HEK293 (cell line): ENCODE results near the gene TMEM120A.

Experiments
- CTCF ChIA-PET: fragments of 350-600 bp; formaldehyde crosslinking; extraction: SDS; loops from one replicate; lab custom pipeline; 2021; ENCODE audit warnings: antibody characterized with exemption; lab: Yijun Ruan, JAX
- POLR2A ChIA-PET: fragments of 300-600 bp; formaldehyde crosslinking; extraction: SDS; loops from one replicate; lab custom pipeline; 2020; ENCODE audit warnings: antibody characterized with exemption, inconsistent platforms; lab: Yijun Ruan, JAX
- H3K27ac ChIP-seq: fragments of 200-500 bp; sonication (Bioruptor generic); 2 replicates; pipeline ENCODE4 v1.5.1; 2014; ENCODE audit warnings: low read depth, low read length, control low read depth, inconsistent platforms; ENCODE audit errors: extremely low read depth
- H3K36me3 ChIP-seq, 2 experiments: fragments of 200-500 bp in 1 of 2; sonication (Bioruptor generic) in 1 of 2; 1 replicate in 1 of 2; 2 replicates in 1 of 2; pipeline ENCODE4 v1.5.1; 2014 to 2017; ENCODE audit warnings: inconsistent platforms in 2 of 2, low read length in 2 of 2; ENCODE audit not compliant: control insufficient read depth in 2 of 2, insufficient read depth in 1 of 2
- H3K4me1 ChIP-seq: fragments of 200-500 bp; sonication (Bioruptor generic); 2 replicates; pipeline ENCODE4 v1.5.1; 2014; ENCODE audit warnings: mild to moderate bottlenecking, low read length, inconsistent platforms; ENCODE audit not compliant: control insufficient read depth, insufficient read depth
- H3K4me3 ChIP-seq: 2 replicates; pipeline ENCODE4 v1.5.1; 2011; ENCODE audit warnings: low read depth, mild to moderate bottlenecking, control low read depth, low read length, moderate library complexity
- H3K9me3 ChIP-seq: fragments of 200-500 bp; sonication (Bioruptor generic); 2 replicates; pipeline ENCODE4 v1.5.1; 2014; ENCODE audit warnings: low read depth, low read length, inconsistent platforms; ENCODE audit not compliant: control insufficient read depth, insufficient read depth
- IKZF3 ChIP-seq: fragments of 450-650 bp; IDR thresholded peaks from 2 replicates; pipeline ENCODE4 v1.5.0; 2018; ENCODE audit warnings: missing biosample characterization, mild to moderate bottlenecking, missing genetic modification characterization, moderate library complexity
- SP7 ChIP-seq: fragments of 450-650 bp; formaldehyde crosslinking; IDR thresholded peaks from 2 replicates; pipeline ENCODE4 v1.5.1; 2016; ENCODE audit warnings: missing biosample characterization, missing genetic modification characterization
- ZFP3 ChIP-seq: fragments of 450-650 bp; formaldehyde crosslinking; IDR thresholded peaks from 2 replicates; pipeline ENCODE4 v1.5.1; 2016; ENCODE audit warnings: low read depth, missing biosample characterization, missing genetic modification characterization
- ZNF133 ChIP-seq: fragments of 450-650 bp; formaldehyde crosslinking; IDR thresholded peaks from 2 replicates; pipeline ENCODE4 v1.5.1; 2016; ENCODE audit warnings: missing biosample characterization, missing genetic modification characterization
- ZNF16 ChIP-seq: fragments of 450-650 bp; formaldehyde crosslinking; IDR thresholded peaks from 2 replicates; pipeline ENCODE4 v1.5.1; 2016; ENCODE audit warnings: low read depth, missing biosample characterization, missing genetic modification characterization
- ZNF266 ChIP-seq: fragments of 450-650 bp; formaldehyde crosslinking; IDR thresholded peaks from 2 replicates; pipeline ENCODE4 v1.5.1; 2016; ENCODE audit warnings: missing biosample characterization, missing genetic modification characterization, low read depth
- ZNF274 ChIP-seq, 2 experiments: fragments of 200-500 bp in 1 of 2; fragments of 450-650 bp in 1 of 2; sonication (Bioruptor generic) in 1 of 2; formaldehyde crosslinking in 1 of 2; IDR thresholded peaks; 2 replicates each; pipeline versions ENCODE4 v1.5.1 to v1.6.1; 2014 to 2016; ENCODE audit warnings: borderline replicate concordance in 1 of 2, inconsistent platforms in 1 of 2, low read length in 1 of 2, missing biosample characterization in 1 of 2, missing genetic modification characterization in 1 of 2
- ZNF292 ChIP-seq: fragments of 450-650 bp; formaldehyde crosslinking; IDR thresholded peaks from 2 replicates; pipeline ENCODE4 v1.5.1; 2016; ENCODE audit warnings: low read depth, missing biosample characterization, missing genetic modification characterization, borderline replicate concordance
- ZNF311 ChIP-seq: fragments of 450-650 bp; formaldehyde crosslinking; IDR thresholded peaks from 2 replicates; pipeline ENCODE4 v1.5.1; 2017; ENCODE audit warnings: missing biosample characterization, missing genetic modification characterization, borderline replicate concordance
- ZNF555 ChIP-seq: fragments of 450-650 bp; formaldehyde crosslinking; conservative IDR thresholded peaks from 2 replicates; pipeline ENCODE4 v1.5.1; 2017; ENCODE audit warnings: missing biosample characterization, mild to moderate bottlenecking, missing genetic modification characterization, inconsistent platforms
- ZNF670 ChIP-seq: fragments of 450-650 bp; formaldehyde crosslinking; IDR thresholded peaks from 2 replicates; pipeline ENCODE4 v1.5.1; 2016; ENCODE audit warnings: missing biosample characterization, missing genetic modification characterization, low read depth
- ZNF792 ChIP-seq: fragments of 450-650 bp; formaldehyde crosslinking; IDR thresholded peaks from 2 replicates; pipeline ENCODE4 v1.5.1; 2016; ENCODE audit warnings: missing biosample characterization, missing genetic modification characterization
- TF ChIP-seq, protein P1 (sequence below): fragments of 450-650 bp; formaldehyde crosslinking; IDR thresholded peaks from 2 replicates; pipeline ENCODE4 v1.5.1; 2017; ENCODE audit warnings: missing biosample characterization, missing genetic modification characterization
- TF ChIP-seq, protein P2 (sequence below): fragments of 450-650 bp; formaldehyde crosslinking; IDR thresholded peaks from 2 replicates; pipeline ENCODE4 v1.5.1; 2017; ENCODE audit warnings: missing biosample characterization, missing genetic modification characterization
- TF ChIP-seq, protein P3 (sequence below): fragments of 450-650 bp; formaldehyde crosslinking; IDR thresholded peaks from 2 replicates; pipeline ENCODE4 v1.5.1; 2016; ENCODE audit warnings: missing biosample characterization, missing genetic modification characterization
- TF ChIP-seq, protein P4 (sequence below): fragments of 450-650 bp; formaldehyde crosslinking; IDR thresholded peaks from 2 replicates; pipeline ENCODE4 v1.5.1; 2016; ENCODE audit warnings: missing biosample characterization, missing genetic modification characterization, borderline replicate concordance

The TMEM120A gene

DNA sequence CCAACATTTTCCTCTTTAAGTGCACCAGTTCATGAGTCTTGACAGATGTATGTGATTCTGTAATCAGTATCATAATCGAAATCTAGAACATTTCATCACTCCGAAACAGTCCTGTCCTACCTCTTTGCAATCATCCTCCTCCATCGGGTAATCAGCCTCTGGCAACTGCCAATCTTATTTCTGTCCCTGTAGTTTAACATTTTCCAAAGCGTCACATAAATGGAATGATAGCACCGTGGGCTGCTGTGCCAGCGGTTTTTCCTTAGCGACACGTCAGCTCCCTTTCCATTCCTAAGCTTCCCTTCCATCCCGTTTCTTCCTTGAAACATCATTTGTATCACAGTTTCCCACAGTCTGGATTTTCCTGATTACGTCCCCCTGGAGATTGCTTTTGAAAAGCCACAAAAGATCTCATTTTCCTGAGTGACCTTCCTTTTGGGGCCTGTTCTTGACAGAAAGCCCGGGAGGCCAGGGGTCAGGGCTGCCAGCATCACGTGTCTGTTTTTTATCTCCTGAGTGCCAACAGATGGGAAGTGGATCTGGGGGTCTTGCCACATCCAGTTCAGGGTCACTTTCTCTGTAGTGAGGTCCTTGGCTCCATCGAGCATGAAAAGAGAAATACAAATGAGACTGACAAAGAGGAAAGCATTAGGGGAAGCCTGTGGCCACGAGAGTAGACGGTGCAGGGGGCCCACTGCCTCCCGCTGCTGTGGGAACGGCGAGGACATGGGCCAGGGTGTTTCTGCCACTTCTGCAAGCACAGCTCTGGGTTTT is 31.6 kb downstream of the TMEM120A start:
- no peaks in the 10 kb centered on the region for H3K4me1 ChIP-seq
- H3K36me3 ChIP-seq = peaks cover 1 to 9% of the 10 kb centered on the region in 2 experiments; a peak in 2 of 3 replicates
- H3K4me3 ChIP-seq = no peak overlapping the region
- H3K9me3 ChIP-seq = no peaks in the 10 kb centered on the region
- ChIA-PET POLR2A (no interaction called here), CTCF (no interaction called here)
- TF ChIP-seq, protein P1, sequence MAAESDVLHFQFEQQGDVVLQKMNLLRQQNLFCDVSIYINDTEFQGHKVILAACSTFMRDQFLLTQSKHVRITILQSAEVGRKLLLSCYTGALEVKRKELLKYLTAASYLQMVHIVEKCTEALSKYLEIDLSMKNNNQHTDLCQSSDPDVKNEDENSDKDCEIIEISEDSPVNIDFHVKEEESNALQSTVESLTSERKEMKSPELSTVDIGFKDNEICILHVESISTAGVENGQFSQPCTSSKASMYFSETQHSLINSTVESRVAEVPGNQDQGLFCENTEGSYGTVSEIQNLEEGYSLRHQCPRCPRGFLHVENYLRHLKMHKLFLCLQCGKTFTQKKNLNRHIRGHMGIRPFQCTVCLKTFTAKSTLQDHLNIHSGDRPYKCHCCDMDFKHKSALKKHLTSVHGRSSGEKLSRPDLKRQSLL = no peak
- TF ChIP-seq ZNF555 (tag by site-specific recombination) = no peak
- no peak for TF ChIP-seq ZNF311 (tag by site-specific recombination)
- no peak for TF ChIP-seq ZNF792 (tag by site-specific recombination)
- H3K27ac ChIP-seq = no peak overlapping the region

DNA sequence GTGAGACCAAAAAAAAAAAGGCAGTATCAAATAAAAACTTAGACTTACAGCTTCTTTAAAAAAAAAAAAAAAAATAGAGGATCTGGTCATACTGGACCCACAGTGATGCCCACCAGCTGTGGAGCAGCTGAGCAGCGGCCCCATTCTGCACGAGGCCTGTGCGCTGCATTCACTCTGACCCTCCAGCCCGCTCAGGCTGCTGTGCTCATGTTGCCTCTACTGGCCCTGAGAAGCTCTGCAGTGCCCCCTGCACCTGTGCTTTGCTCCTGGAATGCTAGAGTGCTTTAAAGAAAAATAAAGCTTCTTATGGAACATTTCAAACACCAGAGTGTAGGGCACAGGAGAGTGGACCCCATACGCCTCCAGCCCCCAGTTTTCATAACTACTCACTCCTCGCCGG is 33.2 kb downstream of the TMEM120A start:
- ChIA-PET POLR2A (no interaction called here), CTCF (interaction anchor here (2.2 kb wide), 1 partner anchor 95 kb away, joined by 6 read pairs; no protein-coding TSS in a partner anchor)
- no peak overlapping the region for H3K27ac ChIP-seq
- peaks cover 9 to 10% of the 10 kb centered on the region in 2 experiments; a peak in 2 of 3 replicates for H3K36me3 ChIP-seq
- TF ChIP-seq, protein P2, sequence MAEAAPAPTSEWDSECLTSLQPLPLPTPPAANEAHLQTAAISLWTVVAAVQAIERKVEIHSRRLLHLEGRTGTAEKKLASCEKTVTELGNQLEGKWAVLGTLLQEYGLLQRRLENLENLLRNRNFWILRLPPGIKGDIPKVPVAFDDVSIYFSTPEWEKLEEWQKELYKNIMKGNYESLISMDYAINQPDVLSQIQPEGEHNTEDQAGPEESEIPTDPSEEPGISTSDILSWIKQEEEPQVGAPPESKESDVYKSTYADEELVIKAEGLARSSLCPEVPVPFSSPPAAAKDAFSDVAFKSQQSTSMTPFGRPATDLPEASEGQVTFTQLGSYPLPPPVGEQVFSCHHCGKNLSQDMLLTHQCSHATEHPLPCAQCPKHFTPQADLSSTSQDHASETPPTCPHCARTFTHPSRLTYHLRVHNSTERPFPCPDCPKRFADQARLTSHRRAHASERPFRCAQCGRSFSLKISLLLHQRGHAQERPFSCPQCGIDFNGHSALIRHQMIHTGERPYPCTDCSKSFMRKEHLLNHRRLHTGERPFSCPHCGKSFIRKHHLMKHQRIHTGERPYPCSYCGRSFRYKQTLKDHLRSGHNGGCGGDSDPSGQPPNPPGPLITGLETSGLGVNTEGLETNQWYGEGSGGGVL = no peak
- TF ChIP-seq ZFP3 (tag by site-specific recombination) = no peak
- TF ChIP-seq SP7 (tag by site-specific recombination) = no peak
- no peak for TF ChIP-seq ZNF274 (IDR thresholded peaks at IDR 0.05; ENCODE audit: low read length)
- TF ChIP-seq ZNF274 (tag by site-specific recombination; IDR thresholded peaks at IDR 0.05; ENCODE audit: borderline replicate concordance) = no peak
- TF ChIP-seq ZNF266 (tag by site-specific recombination) = no peak
- TF ChIP-seq, protein P3, sequence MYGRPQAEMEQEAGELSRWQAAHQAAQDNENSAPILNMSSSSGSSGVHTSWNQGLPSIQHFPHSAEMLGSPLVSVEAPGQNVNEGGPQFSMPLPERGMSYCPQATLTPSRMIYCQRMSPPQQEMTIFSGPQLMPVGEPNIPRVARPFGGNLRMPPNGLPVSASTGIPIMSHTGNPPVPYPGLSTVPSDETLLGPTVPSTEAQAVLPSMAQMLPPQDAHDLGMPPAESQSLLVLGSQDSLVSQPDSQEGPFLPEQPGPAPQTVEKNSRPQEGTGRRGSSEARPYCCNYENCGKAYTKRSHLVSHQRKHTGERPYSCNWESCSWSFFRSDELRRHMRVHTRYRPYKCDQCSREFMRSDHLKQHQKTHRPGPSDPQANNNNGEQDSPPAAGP (tag by site-specific recombination) = no peak
- TF ChIP-seq ZNF133 (tag by site-specific recombination) = no peak
- TF ChIP-seq ZNF16 (tag by site-specific recombination) = no peak
- TF ChIP-seq, protein P4, sequence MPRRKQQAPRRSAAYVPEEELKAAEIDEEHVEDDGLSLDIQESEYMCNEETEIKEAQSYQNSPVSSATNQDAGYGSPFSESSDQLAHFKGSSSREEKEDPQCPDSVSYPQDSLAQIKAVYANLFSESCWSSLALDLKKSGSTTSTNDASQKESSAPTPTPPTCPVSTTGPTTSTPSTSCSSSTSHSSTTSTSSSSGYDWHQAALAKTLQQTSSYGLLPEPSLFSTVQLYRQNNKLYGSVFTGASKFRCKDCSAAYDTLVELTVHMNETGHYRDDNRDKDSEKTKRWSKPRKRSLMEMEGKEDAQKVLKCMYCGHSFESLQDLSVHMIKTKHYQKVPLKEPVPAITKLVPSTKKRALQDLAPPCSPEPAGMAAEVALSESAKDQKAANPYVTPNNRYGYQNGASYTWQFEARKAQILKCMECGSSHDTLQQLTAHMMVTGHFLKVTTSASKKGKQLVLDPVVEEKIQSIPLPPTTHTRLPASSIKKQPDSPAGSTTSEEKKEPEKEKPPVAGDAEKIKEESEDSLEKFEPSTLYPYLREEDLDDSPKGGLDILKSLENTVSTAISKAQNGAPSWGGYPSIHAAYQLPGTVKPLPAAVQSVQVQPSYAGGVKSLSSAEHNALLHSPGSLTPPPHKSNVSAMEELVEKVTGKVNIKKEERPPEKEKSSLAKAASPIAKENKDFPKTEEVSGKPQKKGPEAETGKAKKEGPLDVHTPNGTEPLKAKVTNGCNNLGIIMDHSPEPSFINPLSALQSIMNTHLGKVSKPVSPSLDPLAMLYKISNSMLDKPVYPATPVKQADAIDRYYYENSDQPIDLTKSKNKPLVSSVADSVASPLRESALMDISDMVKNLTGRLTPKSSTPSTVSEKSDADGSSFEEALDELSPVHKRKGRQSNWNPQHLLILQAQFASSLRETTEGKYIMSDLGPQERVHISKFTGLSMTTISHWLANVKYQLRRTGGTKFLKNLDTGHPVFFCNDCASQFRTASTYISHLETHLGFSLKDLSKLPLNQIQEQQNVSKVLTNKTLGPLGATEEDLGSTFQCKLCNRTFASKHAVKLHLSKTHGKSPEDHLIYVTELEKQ (tag by site-specific recombination) = no peak
- TF ChIP-seq IKZF3 (tag by site-specific recombination) = no peak
- TF ChIP-seq ZNF292 (tag by site-specific recombination) = no peak
- no peak for TF ChIP-seq ZNF670 (tag by site-specific recombination)
- no peak overlapping the region for H3K4me3 ChIP-seq
- H3K4me1 ChIP-seq = no peaks in the 10 kb centered on the region
- no peaks in the 10 kb centered on the region for H3K9me3 ChIP-seq
